Measurements from ENCODE around the gene PHF20.

DNA sequence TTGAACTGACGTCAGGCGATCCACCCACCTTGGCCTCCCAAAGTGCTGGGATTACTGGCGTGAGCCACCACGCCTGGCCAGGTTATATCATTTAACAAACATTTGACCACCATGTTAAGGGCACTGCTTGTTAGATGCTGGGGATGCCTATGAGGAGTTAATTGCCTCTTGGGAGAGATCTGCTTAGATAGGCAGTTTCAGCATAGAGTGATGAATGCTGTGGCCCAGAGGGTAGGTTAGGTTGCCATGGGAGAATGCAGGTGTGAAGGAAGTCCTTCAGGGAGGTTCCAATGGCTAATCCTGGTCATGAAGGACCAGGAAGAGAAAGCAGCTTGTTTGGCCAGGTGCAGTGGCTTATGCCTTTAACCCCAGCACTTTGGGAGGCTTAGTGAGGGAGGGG is 17.0 kb downstream of the PHF20 start:
- TF ChIP-seq CTCF (IDR thresholded peaks at IDR 0.05; ENCODE audit: insufficient read depth, low read depth, low read length) (no peak), EZH2 (IDR thresholded peaks at IDR 0.05; ENCODE audit: insufficient read depth, low read length) (no peak)

Measured in astrocyte (in vitro differentiated cells and primary cell).